GM23248 (cell line): ENCODE measurements around the gene CLDN2.

Source experiments
- EZH2 ChIP-seq: fragments of 200-600 bp; sonication (generic); IDR thresholded peaks from 2 replicates; pipeline ENCODE4 v1.6.1; 2018; ENCODE audit warnings: antibody characterized with exemption, mild to moderate bottlenecking; ENCODE audit not compliant: insufficient read depth, poor library complexity, severe bottlenecking
- EZH2phosphoT487 ChIP-seq: fragments of 200-600 bp; sonication (generic); IDR thresholded peaks from 2 replicates; pipeline ENCODE4 v1.6.1; 2018; ENCODE audit warnings: antibody characterized with exemption, moderate library complexity, mild to moderate bottlenecking, low read depth; ENCODE audit not compliant: insufficient read depth

DNA sequence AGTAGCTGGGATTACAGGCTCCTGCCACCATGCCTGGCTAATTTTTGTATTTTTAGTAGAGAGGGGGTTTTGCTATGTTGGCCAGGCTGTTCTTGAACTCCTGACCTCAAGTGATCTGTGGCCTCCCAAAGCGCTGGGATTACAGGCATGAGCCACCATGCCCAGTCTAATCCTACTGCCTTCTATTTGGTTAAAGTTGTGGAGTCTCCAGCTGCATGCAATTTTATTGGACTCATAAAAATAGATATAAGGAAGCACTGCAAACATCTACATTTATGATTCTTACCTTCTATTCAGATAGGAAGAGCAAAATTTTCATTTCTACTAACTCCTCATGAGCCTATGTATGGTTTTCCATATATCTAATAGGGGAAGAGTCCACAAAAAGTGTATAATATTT is 30.7 kb upstream of the CLDN2 start:
- TF ChIP-seq EZH2 (no peak), EZH2phosphoT487 (no peak)
